Activated effector memory CD4-positive, alpha-beta T cell treated with anti-CD3 and anti-CD28 coated beads, Interleukin-2, amount 50 U/mL, for 16 hours (primary cell): ENCODE results near the gene ZNF575.

Experiments used
- DNase-seq: peaks from one replicate; pipeline ENCODE4 v3.0.0-alpha.2; 2020

Gene ZNF575

GRCh38 chr19:43575156-43575950, 42.4 kb downstream of the ZNF575 start, which contains the start of the genes PINLYP and XRCC1:
TSS of gene PINLYP (plus strand) at chr19:43575801. CDS start at chr19:43577192, 1,391 bp downstream.
TSS of gene XRCC1 (minus strand) at chr19:43575527. CDS start at chr19:43575458, 69 bp downstream.
- peak; percentile 98 for DNase-seq

GRCh38 chr19:43575955-43576878, 43.2 kb downstream of the ZNF575 start:
- no peak for DNase-seq

GRCh38 chr19:43578787-43579186, 45.8 kb downstream of the ZNF575 start:
- no peak for DNase-seq

- DNase-seq = no peak
Measured at GRCh38 chr19:43581467-43581866, 48.5 kb downstream of the ZNF575 start.

DNA sequence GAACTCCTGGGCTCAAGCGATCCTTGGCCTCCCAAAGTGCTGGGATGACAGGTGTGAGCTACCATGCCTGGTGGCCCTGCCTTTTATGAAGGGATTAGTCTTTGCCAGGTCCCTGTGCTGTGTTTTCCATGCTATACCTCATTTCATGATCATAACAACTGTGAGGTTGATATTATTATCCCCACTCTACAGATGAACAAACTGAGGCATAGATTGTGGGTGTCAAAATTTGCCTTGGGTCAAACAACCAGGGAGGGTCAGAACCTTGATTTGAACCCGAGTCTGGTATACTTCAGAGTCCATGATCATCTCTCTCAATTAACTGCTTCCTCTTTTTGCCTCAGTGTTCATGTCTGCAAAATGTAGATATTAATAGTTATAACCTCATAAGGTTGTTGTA, 49.5 kb downstream of the ZNF575 start:
- DNase-seq = no peak

DNA sequence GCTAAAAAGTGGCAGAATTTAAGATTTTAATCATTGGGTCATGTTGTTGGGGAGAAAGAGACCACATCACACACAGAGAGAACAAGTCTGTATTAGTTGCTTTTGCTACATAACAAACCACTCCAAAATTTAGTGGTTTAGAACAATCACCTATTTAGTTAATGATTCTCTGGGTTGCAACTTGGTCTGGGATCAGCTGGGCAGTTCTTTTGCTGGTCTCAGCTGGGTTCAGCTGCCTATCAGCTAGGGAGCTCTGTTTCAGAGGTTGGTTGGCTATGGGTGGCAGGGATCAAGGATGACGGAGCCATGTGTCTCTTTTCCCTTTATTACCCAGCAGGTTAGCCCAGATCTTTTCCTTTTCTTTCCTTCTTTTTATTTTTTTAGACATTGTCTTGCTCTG, 51.5 kb downstream of the ZNF575 start:
- DNase-seq = no peak
